ENCODE measurements around the gene SLC35F5. TPM values are rescaled to one million over a fixed set of nuclear protein-coding genes. Genes with fewer than 3 reads are reported as not detected.

Gene SLC35F5
- total and polyA plus RNA-seq, 10 of the 15 experiments (the other 5 are each of a cell fraction or from before 2014, with no cell fraction given) = 1.8 to 31.3 (median 16.5) TPM

DNA sequence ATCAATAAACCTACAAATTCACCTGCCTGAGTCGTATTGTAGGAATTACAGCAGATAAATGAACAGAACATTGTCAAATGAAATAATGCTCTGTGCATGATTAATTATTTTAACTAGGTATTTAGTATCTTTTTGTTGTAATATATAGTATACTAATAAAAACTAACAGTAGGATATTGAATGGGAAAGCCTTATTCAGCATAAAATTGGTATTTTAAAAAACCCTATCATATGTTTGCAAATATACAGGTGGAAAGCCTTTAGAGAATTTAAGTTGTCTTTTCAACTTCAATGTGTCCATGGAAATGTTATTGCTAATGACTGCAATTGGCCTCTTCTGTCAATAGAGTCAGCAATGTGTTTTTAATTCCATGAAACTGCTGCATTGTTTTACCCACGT, 40.8 kb upstream of the SLC35F5 start (continued):
- TF ChIP-seq, protein P1, sequence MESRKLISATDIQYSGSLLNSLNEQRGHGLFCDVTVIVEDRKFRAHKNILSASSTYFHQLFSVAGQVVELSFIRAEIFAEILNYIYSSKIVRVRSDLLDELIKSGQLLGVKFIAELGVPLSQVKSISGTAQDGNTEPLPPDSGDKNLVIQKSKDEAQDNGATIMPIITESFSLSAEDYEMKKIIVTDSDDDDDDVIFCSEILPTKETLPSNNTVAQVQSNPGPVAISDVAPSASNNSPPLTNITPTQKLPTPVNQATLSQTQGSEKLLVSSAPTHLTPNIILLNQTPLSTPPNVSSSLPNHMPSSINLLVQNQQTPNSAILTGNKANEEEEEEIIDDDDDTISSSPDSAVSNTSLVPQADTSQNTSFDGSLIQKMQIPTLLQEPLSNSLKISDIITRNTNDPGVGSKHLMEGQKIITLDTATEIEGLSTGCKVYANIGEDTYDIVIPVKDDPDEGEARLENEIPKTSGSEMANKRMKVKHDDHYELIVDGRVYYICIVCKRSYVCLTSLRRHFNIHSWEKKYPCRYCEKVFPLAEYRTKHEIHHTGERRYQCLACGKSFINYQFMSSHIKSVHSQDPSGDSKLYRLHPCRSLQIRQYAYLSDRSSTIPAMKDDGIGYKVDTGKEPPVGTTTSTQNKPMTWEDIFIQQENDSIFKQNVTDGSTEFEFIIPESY (IDR thresholded peaks at IDR 0.05) = no peak
- TF ChIP-seq SMC3 (IDR thresholded peaks at IDR 0.05; ENCODE audit: borderline replicate concordance, low read length) (no peak), PML (IDR thresholded peaks at IDR 0.05; ENCODE audit: low read length) (no peak)
- TF ChIP-seq, protein P2, sequence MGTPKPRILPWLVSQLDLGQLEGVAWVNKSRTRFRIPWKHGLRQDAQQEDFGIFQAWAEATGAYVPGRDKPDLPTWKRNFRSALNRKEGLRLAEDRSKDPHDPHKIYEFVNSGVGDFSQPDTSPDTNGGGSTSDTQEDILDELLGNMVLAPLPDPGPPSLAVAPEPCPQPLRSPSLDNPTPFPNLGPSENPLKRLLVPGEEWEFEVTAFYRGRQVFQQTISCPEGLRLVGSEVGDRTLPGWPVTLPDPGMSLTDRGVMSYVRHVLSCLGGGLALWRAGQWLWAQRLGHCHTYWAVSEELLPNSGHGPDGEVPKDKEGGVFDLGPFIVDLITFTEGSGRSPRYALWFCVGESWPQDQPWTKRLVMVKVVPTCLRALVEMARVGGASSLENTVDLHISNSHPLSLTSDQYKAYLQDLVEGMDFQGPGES (IDR thresholded peaks at IDR 0.05) = no peak
- TF ChIP-seq, protein P3, sequence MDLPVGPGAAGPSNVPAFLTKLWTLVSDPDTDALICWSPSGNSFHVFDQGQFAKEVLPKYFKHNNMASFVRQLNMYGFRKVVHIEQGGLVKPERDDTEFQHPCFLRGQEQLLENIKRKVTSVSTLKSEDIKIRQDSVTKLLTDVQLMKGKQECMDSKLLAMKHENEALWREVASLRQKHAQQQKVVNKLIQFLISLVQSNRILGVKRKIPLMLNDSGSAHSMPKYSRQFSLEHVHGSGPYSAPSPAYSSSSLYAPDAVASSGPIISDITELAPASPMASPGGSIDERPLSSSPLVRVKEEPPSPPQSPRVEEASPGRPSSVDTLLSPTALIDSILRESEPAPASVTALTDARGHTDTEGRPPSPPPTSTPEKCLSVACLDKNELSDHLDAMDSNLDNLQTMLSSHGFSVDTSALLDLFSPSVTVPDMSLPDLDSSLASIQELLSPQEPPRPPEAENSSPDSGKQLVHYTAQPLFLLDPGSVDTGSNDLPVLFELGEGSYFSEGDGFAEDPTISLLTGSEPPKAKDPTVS (IDR thresholded peaks at IDR 0.05; ENCODE audit: low read depth, low read length) = no peak

DNA sequence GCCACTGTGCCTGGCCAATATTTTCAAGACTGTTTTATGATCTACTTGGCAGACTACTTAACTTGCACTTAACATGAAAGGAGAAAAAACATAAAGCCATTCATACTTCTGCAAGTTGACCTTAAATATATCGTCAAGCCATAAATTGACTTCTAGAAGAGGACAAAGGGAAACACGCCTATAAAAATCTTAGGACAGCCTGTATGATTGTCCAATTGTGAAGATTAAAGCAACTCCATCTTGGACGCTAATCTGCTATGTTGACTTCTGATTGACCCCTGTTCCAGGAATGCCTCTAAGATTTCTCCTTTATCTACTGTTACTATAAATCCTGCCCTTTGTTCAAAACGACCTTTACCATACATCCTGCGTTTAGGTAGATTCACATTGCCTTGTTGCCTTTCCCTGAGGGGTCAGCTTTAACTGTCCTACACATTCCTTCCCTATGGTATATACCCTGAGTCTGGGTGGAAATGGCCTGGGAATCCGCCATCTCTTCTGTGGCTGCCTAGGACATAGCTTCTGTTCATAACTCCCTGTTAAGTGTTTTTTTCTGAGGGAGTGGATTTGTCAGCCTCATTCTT, 40.2 kb upstream of the SLC35F5 start:
- Histone ChIP-seq H2AFZ (ENCODE audit: control insufficient read depth, low read depth, low read length) (no peak overlapping the region), H3K9me3 (replicated peaks; ENCODE audit: control insufficient read depth, insufficient read depth, low read length) (no peaks in the 10 kb centered on the region), H4K20me1 (ENCODE audit: control insufficient read depth, insufficient read depth) (no peaks in the 10 kb centered on the region), H3K4me3 (no peak overlapping the region), H3K4me2 (ENCODE audit: control insufficient read depth, insufficient read depth) (no peak overlapping the region), H3K9ac (ENCODE audit: control insufficient read depth, insufficient read depth, low read length) (no peak overlapping the region), H3K27me3 (replicated peaks in 1 of 2; ENCODE audit: control insufficient read depth in 2 of 2, insufficient read depth in 2 of 2, low read length in 1 of 2) (no peaks in the 10 kb centered on the region), H3K27ac (ENCODE audit: control insufficient read depth, insufficient read depth) (no peak overlapping the region), H3K4me1 (ENCODE audit: control insufficient read depth, insufficient read depth, low read length) (peaks cover 6% of the 10 kb centered on the region), H3K79me2 (ENCODE audit: control insufficient read depth, insufficient read depth, low read length) (no peaks in the 10 kb centered on the region), H3K36me3 (ENCODE audit: control insufficient read depth in 2 of 2, insufficient read depth in 2 of 2, low read length in 1 of 2) (no peaks in the 10 kb centered on the region)
- FAIRE-seq = no peak
- ATAC-seq = no peak
- in situ Hi-C loops (cut with MboI) = no loop called here
- RAD21 ChIA-PET (ENCODE audit: unreplicated experiment) = no interaction called here
- no TSS peak for BruUV-seq (replicated peaks)
- no peak for DNase-seq (ENCODE audit: low read depth, low spot score)
- 46% methylated on average over 6 of the region's 6 CpGs for WGBS (ENCODE audit: insufficient coverage, insufficient replicate concordance, low lambda C conversion rate, missing lambda C conversion rate)
- POLR2A ChIA-PET = no interaction called here
- SMC1A ChIA-PET (ENCODE audit: uncharacterized antibody, unreplicated experiment) = no interaction called here
- intact Hi-C loops (cut with micrococcal nuclease; ENCODE audit: unreplicated experiment) = no loop called here
- CTCF ChIA-PET = no interaction called here
- TF ChIP-seq ZZZ3 (IDR thresholded peaks at IDR 0.05; ENCODE audit: control insufficient read depth, insufficient read length, low read depth) (no peak), JUND (IDR thresholded peaks at IDR 0.05; ENCODE audit: low read depth, low read length) (no peak), KLF5 (IDR thresholded peaks at IDR 0.05; ENCODE audit: partially characterized antibody) (no peak), SP1 (IDR thresholded peaks at IDR 0.05; ENCODE audit: low read depth, low read length) (no peak), PAX8 (IDR thresholded peaks at IDR 0.05) (no peak), RFX5 (IDR thresholded peaks at IDR 0.05; ENCODE audit: low read depth, low read length) (no peak), LARP7 (IDR thresholded peaks at IDR 0.05) (no peak), KAT2A (conservative IDR thresholded peaks at IDR 0.05; ENCODE audit: control insufficient read depth, low read depth, low read length) (no peak), BMI1 (IDR thresholded peaks at IDR 0.05; ENCODE audit: borderline replicate concordance) (no peak)
- TF ChIP-seq, protein P4, sequence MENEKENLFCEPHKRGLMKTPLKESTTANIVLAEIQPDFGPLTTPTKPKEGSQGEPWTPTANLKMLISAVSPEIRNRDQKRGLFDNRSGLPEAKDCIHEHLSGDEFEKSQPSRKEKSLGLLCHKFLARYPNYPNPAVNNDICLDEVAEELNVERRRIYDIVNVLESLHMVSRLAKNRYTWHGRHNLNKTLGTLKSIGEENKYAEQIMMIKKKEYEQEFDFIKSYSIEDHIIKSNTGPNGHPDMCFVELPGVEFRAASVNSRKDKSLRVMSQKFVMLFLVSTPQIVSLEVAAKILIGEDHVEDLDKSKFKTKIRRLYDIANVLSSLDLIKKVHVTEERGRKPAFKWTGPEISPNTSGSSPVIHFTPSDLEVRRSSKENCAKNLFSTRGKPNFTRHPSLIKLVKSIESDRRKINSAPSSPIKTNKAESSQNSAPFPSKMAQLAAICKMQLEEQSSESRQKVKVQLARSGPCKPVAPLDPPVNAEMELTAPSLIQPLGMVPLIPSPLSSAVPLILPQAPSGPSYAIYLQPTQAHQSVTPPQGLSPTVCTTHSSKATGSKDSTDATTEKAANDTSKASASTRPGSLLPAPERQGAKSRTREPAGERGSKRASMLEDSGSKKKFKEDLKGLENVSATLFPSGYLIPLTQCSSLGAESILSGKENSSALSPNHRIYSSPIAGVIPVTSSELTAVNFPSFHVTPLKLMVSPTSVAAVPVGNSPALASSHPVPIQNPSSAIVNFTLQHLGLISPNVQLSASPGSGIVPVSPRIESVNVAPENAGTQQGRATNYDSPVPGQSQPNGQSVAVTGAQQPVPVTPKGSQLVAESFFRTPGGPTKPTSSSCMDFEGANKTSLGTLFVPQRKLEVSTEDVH (IDR thresholded peaks at IDR 0.05; ENCODE audit: low read depth, partially characterized antibody) = no peak
- TF ChIP-seq, protein P2 (IDR thresholded peaks at IDR 0.05) = no peak

Data from GM12878 (cell line).